Astrocyte (in vitro differentiated cells and primary cell): ENCODE data around the gene BAIAP3. TPM values are rescaled to one million over a fixed set of nuclear protein-coding genes. Genes with fewer than 3 reads are reported as not detected.
A peak's percentile ranks its signal among the peaks of the same experiment; 100 is the strongest.

Experiments used
- DNase-seq: peaks from one replicate; pipeline ENCODE4 v3.0.0-alpha.2; 2010; ENCODE audit warnings: low read depth
- FAIRE-seq: peaks from 2 replicates; lab custom pipeline; 2011; peaks lifted over from hg19 to GRCh38; lab: Jason Lieb, UNC
- H2AFZ ChIP-seq: 2 replicates; pipeline ENCODE4 v1.6.0; 2012; ENCODE audit warnings: low read depth, low read length, inconsistent platforms
- H3K27ac ChIP-seq: 2 replicates; pipeline ENCODE4 v1.5.1; 2011; ENCODE audit warnings: low read depth, low read length, inconsistent platforms
- H3K27me3 ChIP-seq: 2 replicates; pipeline ENCODE4 v1.6.0; 2011; ENCODE audit warnings: low read length, inconsistent platforms; ENCODE audit not compliant: insufficient read depth
- H3K36me3 ChIP-seq: 2 replicates; pipeline ENCODE4 v1.5.1; 2011; ENCODE audit warnings: low read length, inconsistent platforms; ENCODE audit not compliant: insufficient read depth
- H3K4me1 ChIP-seq: 2 replicates; pipeline ENCODE4 v1.5.1; 2011; ENCODE audit warnings: low read length, inconsistent platforms; ENCODE audit not compliant: insufficient read depth
- H3K4me2 ChIP-seq: 2 replicates; pipeline ENCODE4 v1.6.0; 2012; ENCODE audit warnings: low read length, inconsistent platforms
- H3K4me3 ChIP-seq: 2 replicates; pipeline ENCODE4 v1.5.1; 2011; ENCODE audit warnings: low read depth, mild to moderate bottlenecking, low read length, inconsistent platforms; ENCODE audit not compliant: insufficient read depth
- H3K79me2 ChIP-seq: 2 replicates; pipeline ENCODE4 v1.6.0; 2012; ENCODE audit warnings: mild to moderate bottlenecking, low read length, inconsistent platforms; ENCODE audit not compliant: insufficient read depth
- H3K9ac ChIP-seq: 2 replicates; pipeline ENCODE4 v1.6.0; 2012; ENCODE audit warnings: mild to moderate bottlenecking, low read length, inconsistent platforms
- H3K9me3 ChIP-seq: 2 replicates; pipeline ENCODE4 v1.5.1; 2012; ENCODE audit warnings: low read depth, mild to moderate bottlenecking, low read length, inconsistent platforms; ENCODE audit not compliant: insufficient read depth
- H4K20me1 ChIP-seq: 2 replicates; pipeline ENCODE4 v1.6.0; 2012; ENCODE audit warnings: low read length, inconsistent platforms; ENCODE audit not compliant: insufficient read depth
- H3K27ac Mint-ChIP-seq: one replicate; pipeline ENCODE4 v1.8.0; 2021; ENCODE audit warnings: mild to moderate bottlenecking, mixed read lengths; ENCODE audit not compliant: unreplicated experiment
- H3K27me3 Mint-ChIP-seq: one replicate; pipeline ENCODE4 v1.8.0; 2021; ENCODE audit warnings: low read depth, mixed read lengths; ENCODE audit not compliant: unreplicated experiment
- H3K36me3 Mint-ChIP-seq: one replicate; pipeline ENCODE4 v1.8.0; 2021; ENCODE audit warnings: low read depth, mixed read lengths; ENCODE audit not compliant: unreplicated experiment
- H3K4me1 Mint-ChIP-seq: one replicate; pipeline ENCODE4 v1.8.0; 2021; ENCODE audit warnings: low read depth, mixed read lengths; ENCODE audit not compliant: unreplicated experiment
- H3K4me3 Mint-ChIP-seq: one replicate; pipeline ENCODE4 v1.8.0; 2021; ENCODE audit warnings: mild to moderate bottlenecking, moderate library complexity, mixed read lengths; ENCODE audit not compliant: unreplicated experiment
- H3K9me3 Mint-ChIP-seq: one replicate; pipeline ENCODE4 v1.8.0; 2021; ENCODE audit warnings: mild to moderate bottlenecking, mixed read lengths; ENCODE audit not compliant: unreplicated experiment
- CTCF ChIP-seq: IDR thresholded peaks from 2 replicates; pipeline ENCODE4 v1.5.1; 2011; ENCODE audit warnings: low read depth, mild to moderate bottlenecking, inconsistent platforms, low read length, moderate library complexity; ENCODE audit not compliant: insufficient read depth
- EZH2 ChIP-seq: IDR thresholded peaks from 2 replicates; pipeline ENCODE4 v1.6.1; 2012; ENCODE audit warnings: mild to moderate bottlenecking, low read length, inconsistent platforms; ENCODE audit not compliant: insufficient read depth
- total RNA-seq: library from RNA; stranded (reverse); gene quantifications from 2 replicates; pipeline ENCODE4 v1.2.1, GENCODE V29; 2021

The BAIAP3 gene
- total RNA-seq, 1 donor from 2014 or later = 2.6 TPM

GRCh38 chr16:1343428-1344242 is 10.2 kb downstream of the BAIAP3 start:
- Histone ChIP-seq H3K27ac (no peak overlapping the region), H3K9me3 (no peaks in the 10 kb centered on the region), H3K4me2 (peak overlapping the region; percentile 50), H3K4me1 (no peaks in the 10 kb centered on the region), H2AFZ (no peak overlapping the region), H3K27me3 (no peaks in the 10 kb centered on the region), H4K20me1 (no peaks in the 10 kb centered on the region), H3K9ac (no peak overlapping the region), H3K36me3 (no peaks in the 10 kb centered on the region), H3K79me2 (no peaks in the 10 kb centered on the region), H3K4me3 (no peak overlapping the region)
- no peak for DNase-seq
- Mint-ChIP-seq H3K4me1 (peaks cover 5% of the 10 kb centered on the region), H3K9me3 (no peaks in the 10 kb centered on the region), H3K27me3 (peaks cover 9% of the 10 kb centered on the region), H3K4me3 (peak overlapping the region; percentile 60), H3K36me3 (no peaks in the 10 kb centered on the region), H3K27ac (no peak overlapping the region)
- TF ChIP-seq EZH2 (no peak), CTCF (no peak)
- no peak for FAIRE-seq

GRCh38 chr16:1344499-1344898 is 11.1 kb downstream of the BAIAP3 start:
- DNase-seq (no peak), FAIRE-seq (no peak)
- Histone ChIP-seq H3K9me3 (no peaks in the 10 kb centered on the region), H2AFZ (no peak overlapping the region), H3K27me3 (no peaks in the 10 kb centered on the region), H3K9ac (no peak overlapping the region), H3K4me2 (no peak overlapping the region), H3K36me3 (no peaks in the 10 kb centered on the region), H3K4me3 (no peak overlapping the region), H3K4me1 (no peaks in the 10 kb centered on the region), H4K20me1 (no peaks in the 10 kb centered on the region), H3K79me2 (no peaks in the 10 kb centered on the region), H3K27ac (no peak overlapping the region)
- Mint-ChIP-seq H3K9me3 (no peaks in the 10 kb centered on the region), H3K4me1 (peaks cover 5% of the 10 kb centered on the region), H3K4me3 (no peak overlapping the region), H3K27ac (no peak overlapping the region), H3K36me3 (no peaks in the 10 kb centered on the region), H3K27me3 (peaks cover 9% of the 10 kb centered on the region)
- TF ChIP-seq CTCF (no peak), EZH2 (no peak)

- H3K4me2 ChIP-seq = no peak overlapping the region
- H3K27me3 ChIP-seq = no peaks in the 10 kb centered on the region
- H4K20me1 ChIP-seq = peaks cover 3% of the 10 kb centered on the region
- FAIRE-seq (no peak), DNase-seq (no peak)
- H3K27ac ChIP-seq = no peak overlapping the region
- H3K4me1 ChIP-seq = no peaks in the 10 kb centered on the region
- Mint-ChIP-seq H3K9me3 (no peaks in the 10 kb centered on the region), H3K27me3 (peaks cover 9% of the 10 kb centered on the region), H3K4me1 (peaks cover 5% of the 10 kb centered on the region), H3K36me3 (no peaks in the 10 kb centered on the region), H3K4me3 (no peak overlapping the region), H3K27ac (no peak overlapping the region)
- H2AFZ ChIP-seq = no peak overlapping the region
- no peak overlapping the region for H3K9ac ChIP-seq
- no peak overlapping the region for H3K4me3 ChIP-seq
- TF ChIP-seq EZH2 (no peak), CTCF (no peak)
- H3K9me3 ChIP-seq = no peaks in the 10 kb centered on the region
- H3K36me3 ChIP-seq = no peaks in the 10 kb centered on the region
- peaks cover 3% of the 10 kb centered on the region for H3K79me2 ChIP-seq
These were observed 11.6 kb downstream of the BAIAP3 start for GRCh38 chr16:1345087-1345486.
